ENCODE measurements around the gene DHX57. TPM values are rescaled to one million over a fixed set of nuclear protein-coding genes. Genes with fewer than 3 reads are reported as not detected.

DHX57 gene
- total and polyA plus RNA-seq, 8 donors = 14.7 to 42.8 (median 38.1) TPM

DNA sequence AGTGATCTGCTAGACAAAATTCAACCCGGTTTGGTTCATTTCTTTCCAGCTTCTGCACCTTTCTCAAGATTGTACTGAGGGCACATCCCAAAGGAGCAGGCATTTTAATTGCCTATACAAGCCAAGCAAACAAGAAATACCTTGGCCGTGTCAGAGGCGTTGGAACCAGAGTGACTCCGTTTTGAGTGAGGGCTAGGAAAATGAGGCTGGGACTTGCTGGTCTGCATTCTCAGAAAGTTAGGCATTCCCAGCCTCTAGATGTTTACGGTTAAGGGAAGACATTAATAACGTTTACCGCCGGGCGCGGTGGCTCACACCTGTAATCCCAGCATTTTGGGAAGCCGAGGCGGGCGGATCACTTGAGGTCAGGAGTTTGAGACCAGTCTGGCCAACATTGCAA lies 99.2 kb downstream of the DHX57 start:
- Histone ChIP-seq H3K27ac (no peak overlapping the region), H3K9me3 (no peaks in the 10 kb centered on the region), H3K27me3 (peaks cover 0 to 5% of the 10 kb centered on the region in 2 donors), H3K36me3 (peaks cover 0 to 17% of the 10 kb centered on the region in 2 donors), H3K4me3 (no peak overlapping the region), H3K4me1 (peaks cover 7 to 10% of the 10 kb centered on the region in 2 donors)
- intact Hi-C loops (cut with DNase I) = no loop called here
- DNase-seq (no peak), ATAC-seq (no peak)
- TF ChIP-seq, protein P1, sequence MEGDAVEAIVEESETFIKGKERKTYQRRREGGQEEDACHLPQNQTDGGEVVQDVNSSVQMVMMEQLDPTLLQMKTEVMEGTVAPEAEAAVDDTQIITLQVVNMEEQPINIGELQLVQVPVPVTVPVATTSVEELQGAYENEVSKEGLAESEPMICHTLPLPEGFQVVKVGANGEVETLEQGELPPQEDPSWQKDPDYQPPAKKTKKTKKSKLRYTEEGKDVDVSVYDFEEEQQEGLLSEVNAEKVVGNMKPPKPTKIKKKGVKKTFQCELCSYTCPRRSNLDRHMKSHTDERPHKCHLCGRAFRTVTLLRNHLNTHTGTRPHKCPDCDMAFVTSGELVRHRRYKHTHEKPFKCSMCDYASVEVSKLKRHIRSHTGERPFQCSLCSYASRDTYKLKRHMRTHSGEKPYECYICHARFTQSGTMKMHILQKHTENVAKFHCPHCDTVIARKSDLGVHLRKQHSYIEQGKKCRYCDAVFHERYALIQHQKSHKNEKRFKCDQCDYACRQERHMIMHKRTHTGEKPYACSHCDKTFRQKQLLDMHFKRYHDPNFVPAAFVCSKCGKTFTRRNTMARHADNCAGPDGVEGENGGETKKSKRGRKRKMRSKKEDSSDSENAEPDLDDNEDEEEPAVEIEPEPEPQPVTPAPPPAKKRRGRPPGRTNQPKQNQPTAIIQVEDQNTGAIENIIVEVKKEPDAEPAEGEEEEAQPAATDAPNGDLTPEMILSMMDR (IDR thresholded peaks at IDR 0.05) = no peak

DNA sequence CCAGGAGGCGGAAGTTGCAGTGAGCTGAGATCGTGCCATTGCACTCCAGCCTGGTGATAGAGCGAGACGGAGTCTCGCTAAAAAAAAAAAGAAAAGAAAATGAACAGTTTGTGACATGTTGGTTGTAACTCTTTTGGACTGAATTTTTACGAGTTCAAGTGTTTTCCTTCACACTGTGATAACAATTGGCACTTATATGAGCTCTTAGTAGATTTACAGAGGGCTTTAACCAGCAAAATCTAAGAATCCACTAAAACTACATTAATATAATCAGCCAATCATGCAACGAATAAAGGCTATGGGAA lies 99.9 kb downstream of the DHX57 start:
- TF ChIP-seq, protein P1 (IDR thresholded peaks at IDR 0.05) = no peak
- H3K27ac ChIP-seq = no peak overlapping the region
- no peaks in the 10 kb centered on the region for H3K9me3 ChIP-seq
- intact Hi-C loops (cut with DNase I) = no loop called here
- peaks cover 0 to 10% of the 10 kb centered on the region in 2 donors for H3K36me3 ChIP-seq
- peaks cover 0 to 5% of the 10 kb centered on the region in 2 donors for H3K27me3 ChIP-seq
- DNase-seq (no peak), ATAC-seq (no peak)
- H3K4me1 ChIP-seq = peaks cover 7 to 10% of the 10 kb centered on the region in 2 donors
- no peak overlapping the region for H3K4me3 ChIP-seq

DNA sequence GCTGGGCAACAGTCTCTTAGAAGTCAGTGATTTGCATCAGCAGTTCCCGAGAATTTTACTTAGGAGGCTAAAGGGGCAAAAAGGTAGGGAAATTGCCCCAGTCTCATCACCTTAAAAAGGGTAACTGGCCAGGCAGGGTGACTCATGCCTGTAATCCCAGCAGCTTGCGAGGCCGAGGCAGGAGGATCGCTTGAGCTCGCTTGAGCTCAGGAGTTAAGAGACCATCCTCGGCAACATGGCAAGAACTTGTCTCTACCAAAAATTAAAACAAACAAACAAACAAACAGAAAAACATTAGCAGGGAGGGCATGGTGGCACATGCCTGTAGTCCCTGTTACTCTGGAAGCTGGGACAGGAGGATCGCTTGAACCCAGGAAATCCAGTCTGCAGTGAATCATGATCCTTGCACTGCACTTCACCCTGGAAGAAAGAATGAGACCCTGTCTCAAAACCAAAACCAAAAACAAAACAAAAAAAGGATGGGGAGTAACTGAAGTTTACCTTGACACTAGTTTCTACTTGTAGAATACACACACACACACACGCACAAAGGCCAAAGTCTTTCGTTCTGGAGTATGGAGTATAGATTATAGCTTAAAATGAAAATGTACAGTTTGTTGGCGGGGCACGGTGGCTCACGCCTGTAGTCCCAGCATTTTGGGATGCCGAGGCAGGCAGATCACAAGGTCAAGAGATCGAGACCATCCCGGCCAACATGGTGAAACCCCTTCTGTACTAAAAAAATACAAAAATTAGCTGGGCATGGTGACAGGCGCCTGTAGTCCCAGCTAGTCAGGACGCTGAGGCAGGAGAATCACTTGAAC lies 100.4 kb downstream of the DHX57 start:
- Histone ChIP-seq H3K4me3 (no peak overlapping the region), H3K27me3 (peaks cover 0 to 5% of the 10 kb centered on the region in 2 donors), H3K4me1 (peaks cover 7 to 10% of the 10 kb centered on the region in 2 donors), H3K36me3 (peaks cover 0 to 5% of the 10 kb centered on the region in 2 donors), H3K9me3 (no peaks in the 10 kb centered on the region), H3K27ac (no peak overlapping the region)
- DNase-seq (no peak), ATAC-seq (no peak)
- intact Hi-C loops (cut with DNase I) = no loop called here
- TF ChIP-seq, protein P1 (IDR thresholded peaks at IDR 0.05) = no peak

DNA sequence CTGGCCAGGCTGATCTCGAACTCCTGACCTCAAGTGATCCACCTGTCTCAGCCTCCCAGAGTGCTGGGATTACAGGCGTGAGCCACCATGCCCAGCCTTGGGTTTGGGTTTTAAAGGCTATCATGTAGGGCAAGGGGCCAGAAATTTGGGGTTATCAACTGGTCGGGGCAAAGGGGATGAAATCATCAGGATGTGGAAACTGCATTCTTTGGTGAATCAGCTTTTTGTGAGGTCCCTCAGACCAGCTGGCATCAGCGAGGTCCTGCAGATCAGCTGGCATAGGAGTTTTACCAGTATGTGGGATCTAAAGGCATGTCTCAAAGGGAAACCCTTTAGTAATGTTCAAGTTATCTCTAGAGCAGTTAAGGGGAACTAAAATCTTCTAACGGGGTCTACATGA lies 104.1 kb downstream of the DHX57 start:
- no peaks in the 10 kb centered on the region for H3K9me3 ChIP-seq
- no peak overlapping the region for H3K4me3 ChIP-seq
- H3K27ac ChIP-seq = no peak overlapping the region
- ATAC-seq (no peak), DNase-seq (no peak)
- TF ChIP-seq, protein P1 (IDR thresholded peaks at IDR 0.05) = no peak
- intact Hi-C loops (cut with DNase I) = no loop called here
- peaks cover 0 to 1% of the 10 kb centered on the region in 2 donors for H3K27me3 ChIP-seq
- no peaks in the 10 kb centered on the region for H3K36me3 ChIP-seq
- H3K4me1 ChIP-seq = no peaks in the 10 kb centered on the region

DNA sequence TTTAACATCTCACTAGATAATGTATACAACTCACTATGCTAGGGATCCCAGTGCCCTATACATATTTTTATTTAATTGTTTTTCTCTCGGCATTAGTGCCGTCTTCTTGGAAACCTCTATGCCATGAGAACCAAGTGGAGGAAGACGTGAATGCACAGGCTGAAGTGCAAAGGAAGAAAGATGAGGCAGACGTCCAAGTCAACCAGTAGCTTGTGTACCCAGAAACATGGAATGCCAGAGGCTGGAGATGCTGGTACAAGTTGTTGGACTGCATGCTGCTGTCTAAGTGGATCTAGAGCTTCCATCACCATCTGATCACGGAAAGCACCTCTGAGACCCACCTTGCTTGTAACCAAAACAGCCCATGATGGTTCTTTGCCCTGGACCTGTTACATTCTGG lies 110.2 kb downstream of the DHX57 start:
- Histone ChIP-seq H3K9me3 (no peaks in the 10 kb centered on the region), H3K27me3 (no peaks in the 10 kb centered on the region), H3K4me1 (no peaks in the 10 kb centered on the region), H3K4me3 (no peak overlapping the region), H3K27ac (no peak overlapping the region), H3K36me3 (no peaks in the 10 kb centered on the region)
- TF ChIP-seq, protein P1 (IDR thresholded peaks at IDR 0.05) = no peak
- DNase-seq = no peak
- ATAC-seq = no peak
- intact Hi-C loops (cut with DNase I) = no loop called here
